Upper lobe of right lung (tissue), 1 donor: Measurements from ENCODE around the gene MMS22L. TPM values are rescaled to one million over a fixed set of nuclear protein-coding genes. Genes with fewer than 3 reads are reported as not detected.

Source experiments
- ATAC-seq: fragments of 200-7000 bp; cut with Tn5 transposase; one replicate; pipeline ENCODE4 v1.9.1; 2020; ENCODE audit warnings: mild to moderate bottlenecking, moderate library complexity
- DNase-seq: peaks from one replicate; pipeline ENCODE4 v3.0.0-alpha.2; 2020
- H3K27ac ChIP-seq: fragments of 200-600 bp; one replicate; pipeline ENCODE4 v1.8.0; 2022
- H3K27me3 ChIP-seq: fragments of 200-600 bp; one replicate; pipeline ENCODE4 v1.8.0; 2022; ENCODE audit warnings: mild to moderate bottlenecking
- H3K36me3 ChIP-seq: fragments of 200-600 bp; one replicate; pipeline ENCODE4 v1.8.0; 2022
- H3K4me1 ChIP-seq: fragments of 200-600 bp; one replicate; pipeline ENCODE4 v1.8.0; 2022
- H3K4me3 ChIP-seq: fragments of 200-600 bp; one replicate; pipeline ENCODE4 v1.8.0; 2022; ENCODE audit warnings: mild to moderate bottlenecking
- H3K9me3 ChIP-seq: fragments of 200-600 bp; one replicate; pipeline ENCODE4 v1.8.0; 2022
- intact Hi-C: fragments of 100-400 bp; cut with DNase I; formaldehyde crosslinking; loops from one replicate; pipeline ENCODE4 v1.11.0; 2022
- total RNA-seq: library from RNA; stranded (reverse); fragmentation: NEBNext Ultra II Directional; extraction: Animal tissue kit (Norgen Biotek cat#: 25700); gene quantifications from one replicate; pipeline ENCODE4 v1.2.1, GENCODE V29; 2021
- TF ChIP-seq, protein P1 (sequence below): fragments of 200-600 bp; IDR thresholded peaks from one replicate; pipeline ENCODE4 v1.8.0; 2022; ENCODE audit warnings: antibody characterized with exemption
- donor health status: DM: no; HTN: yes; CAD: no; lungs with severe emphysema.

Gene MMS22L
- total RNA-seq, 1 donor from 2014 or later: 6.8 TPM

DNA sequence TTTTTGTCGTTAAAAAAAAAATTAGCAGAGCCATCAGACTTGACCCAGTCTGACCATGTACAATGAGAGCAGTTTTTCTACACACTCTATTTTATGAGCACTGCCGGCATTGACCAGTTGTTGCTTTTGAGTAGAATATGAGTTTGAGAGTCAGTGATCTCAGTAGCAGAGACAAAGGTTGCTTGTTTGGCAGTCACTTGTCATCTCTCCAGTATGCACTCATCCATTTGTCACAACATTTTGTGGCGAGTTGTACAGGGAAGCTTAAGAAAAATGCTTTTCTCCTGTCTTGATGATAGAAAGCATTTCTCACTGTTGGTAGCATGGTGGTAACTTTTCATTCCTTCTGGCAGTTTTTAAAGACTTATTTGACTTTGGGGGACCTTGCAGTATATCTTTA lies 159.9 kb downstream of the MMS22L start:
- intact Hi-C loops: no loop called here
- Histone ChIP-seq H3K36me3 (no peaks in the 10 kb centered on the region), H3K4me1 (no peaks in the 10 kb centered on the region), H3K9me3 (no peaks in the 10 kb centered on the region), H3K27ac (no peak overlapping the region), H3K27me3 (no peaks in the 10 kb centered on the region), H3K4me3 (no peak overlapping the region)
- DNase-seq (no peak), ATAC-seq (no peak)
- TF ChIP-seq, protein P1, sequence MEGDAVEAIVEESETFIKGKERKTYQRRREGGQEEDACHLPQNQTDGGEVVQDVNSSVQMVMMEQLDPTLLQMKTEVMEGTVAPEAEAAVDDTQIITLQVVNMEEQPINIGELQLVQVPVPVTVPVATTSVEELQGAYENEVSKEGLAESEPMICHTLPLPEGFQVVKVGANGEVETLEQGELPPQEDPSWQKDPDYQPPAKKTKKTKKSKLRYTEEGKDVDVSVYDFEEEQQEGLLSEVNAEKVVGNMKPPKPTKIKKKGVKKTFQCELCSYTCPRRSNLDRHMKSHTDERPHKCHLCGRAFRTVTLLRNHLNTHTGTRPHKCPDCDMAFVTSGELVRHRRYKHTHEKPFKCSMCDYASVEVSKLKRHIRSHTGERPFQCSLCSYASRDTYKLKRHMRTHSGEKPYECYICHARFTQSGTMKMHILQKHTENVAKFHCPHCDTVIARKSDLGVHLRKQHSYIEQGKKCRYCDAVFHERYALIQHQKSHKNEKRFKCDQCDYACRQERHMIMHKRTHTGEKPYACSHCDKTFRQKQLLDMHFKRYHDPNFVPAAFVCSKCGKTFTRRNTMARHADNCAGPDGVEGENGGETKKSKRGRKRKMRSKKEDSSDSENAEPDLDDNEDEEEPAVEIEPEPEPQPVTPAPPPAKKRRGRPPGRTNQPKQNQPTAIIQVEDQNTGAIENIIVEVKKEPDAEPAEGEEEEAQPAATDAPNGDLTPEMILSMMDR: no peak

- Histone ChIP-seq H3K27ac (no peak overlapping the region), H3K9me3 (no peaks in the 10 kb centered on the region), H3K27me3 (no peaks in the 10 kb centered on the region), H3K4me3 (no peak overlapping the region), H3K36me3 (no peaks in the 10 kb centered on the region), H3K4me1 (no peaks in the 10 kb centered on the region)
- intact Hi-C loops: no loop called here
- TF ChIP-seq, protein P1: no peak
- ATAC-seq (no peak), DNase-seq (no peak)
Measured at GRCh38 chr6:97120511-97120910, 162.5 kb downstream of the MMS22L start.

GRCh38 chr6:97114645-97115044 lies 168.4 kb downstream of the MMS22L start:
- TF ChIP-seq, protein P1: no peak
- H3K4me3 ChIP-seq: no peak overlapping the region
- no peak for DNase-seq
- no peaks in the 10 kb centered on the region for H3K36me3 ChIP-seq
- no peaks in the 10 kb centered on the region for H3K27me3 ChIP-seq
- no peak overlapping the region for H3K27ac ChIP-seq
- ATAC-seq: no peak
- intact Hi-C loops: no loop called here
- H3K4me1 ChIP-seq: no peaks in the 10 kb centered on the region
- no peaks in the 10 kb centered on the region for H3K9me3 ChIP-seq

- intact Hi-C loops: no loop called here
- ATAC-seq: no peak
Measured at GRCh38 chr6:97113170-97113569, 169.8 kb downstream of the MMS22L start.

DNA sequence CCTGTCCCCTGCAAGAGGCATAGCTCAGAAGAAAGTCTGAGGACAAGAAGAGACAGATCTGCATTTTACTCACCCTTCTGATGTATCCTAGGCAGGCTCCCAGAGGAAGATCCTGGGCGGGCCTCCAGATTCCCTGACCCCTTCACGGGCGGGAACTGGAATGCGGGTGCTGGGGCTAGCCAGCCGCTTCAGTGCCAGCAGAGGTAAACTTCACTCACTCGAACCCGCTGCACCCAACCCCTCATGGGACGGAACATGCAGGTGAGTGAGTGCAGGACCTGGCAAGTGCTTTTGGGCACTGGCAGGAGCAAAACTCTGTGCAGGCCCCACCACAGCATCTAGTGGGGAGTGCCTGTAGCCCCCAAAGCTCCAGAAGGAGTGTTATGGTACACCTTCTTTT lies 171.8 kb downstream of the MMS22L start:
- H3K27me3 ChIP-seq: no peaks in the 10 kb centered on the region
- no peaks in the 10 kb centered on the region for H3K4me1 ChIP-seq
- no peak overlapping the region for H3K27ac ChIP-seq
- intact Hi-C loops: no loop called here
- H3K9me3 ChIP-seq: no peaks in the 10 kb centered on the region
- TF ChIP-seq, protein P1: no peak
- no peaks in the 10 kb centered on the region for H3K36me3 ChIP-seq
- DNase-seq (no peak), ATAC-seq (no peak)
- H3K4me3 ChIP-seq: no peak overlapping the region

More at GRCh38 chr6:97113170-97113569, 169.8 kb downstream of the MMS22L start:
- H3K4me3 ChIP-seq: no peak overlapping the region
- H3K9me3 ChIP-seq: no peaks in the 10 kb centered on the region
- DNase-seq: no peak
- TF ChIP-seq, protein P1: no peak
- H3K27me3 ChIP-seq: no peaks in the 10 kb centered on the region
- H3K4me1 ChIP-seq: no peaks in the 10 kb centered on the region
- no peaks in the 10 kb centered on the region for H3K36me3 ChIP-seq
- no peak overlapping the region for H3K27ac ChIP-seq

- intact Hi-C loops: no loop called here
- TF ChIP-seq, protein P1: no peak
- Histone ChIP-seq H3K4me1 (no peaks in the 10 kb centered on the region), H3K27me3 (no peaks in the 10 kb centered on the region), H3K9me3 (no peaks in the 10 kb centered on the region), H3K36me3 (no peaks in the 10 kb centered on the region), H3K27ac (no peak overlapping the region), H3K4me3 (no peak overlapping the region)
- ATAC-seq (no peak), DNase-seq (no peak)
Measured at GRCh38 chr6:97110626-97111025, 172.4 kb downstream of the MMS22L start.
